8988T (cell line): Measurements from ENCODE around the gene LMO3.

Experiments
- DNase-seq: peaks from one replicate; pipeline ENCODE4 v3.0.0; 2011

LMO3 gene

DNA sequence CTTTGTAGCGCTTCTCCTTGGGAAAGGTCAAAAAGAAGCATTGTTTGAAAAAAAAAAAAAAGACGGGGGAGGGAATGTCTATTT, at the start of gene LMO3:
TSS of gene LMO3 (minus strand) at position 46 of the 84 bp plus-strand sequence. CDS start 5,302 bp downstream, outside the sequence.
- no peak for DNase-seq

DNA sequence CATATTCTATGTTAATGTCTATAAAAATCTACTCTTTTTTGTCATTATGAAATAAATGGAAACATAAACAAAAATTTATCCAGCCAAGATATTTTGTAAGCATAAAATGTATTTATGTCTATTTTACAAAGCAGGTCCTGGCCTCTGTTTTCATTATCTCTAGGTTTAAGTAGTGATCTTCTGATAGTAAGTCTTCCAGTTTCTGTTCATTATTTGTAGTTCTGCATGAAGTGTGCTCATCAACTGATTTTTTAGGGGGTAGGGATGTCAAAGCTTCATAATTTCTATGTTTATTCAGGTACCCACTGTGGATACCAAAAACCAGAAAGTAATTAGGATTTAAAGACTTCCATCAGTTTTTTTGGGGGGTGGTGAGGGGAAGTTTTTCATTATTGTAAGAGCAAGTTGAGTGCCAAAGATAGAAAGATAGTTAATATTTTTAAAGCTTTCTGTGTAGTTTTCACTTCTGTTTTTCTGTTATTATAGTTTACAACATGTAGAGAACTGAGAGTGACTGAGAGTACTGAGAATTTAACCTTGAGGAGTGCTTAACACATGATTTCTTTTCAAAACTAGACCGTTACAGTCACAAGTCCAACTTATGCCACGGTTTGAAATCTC, 30.6 kb upstream of the LMO3 start:
- DNase-seq: no peak

DNA sequence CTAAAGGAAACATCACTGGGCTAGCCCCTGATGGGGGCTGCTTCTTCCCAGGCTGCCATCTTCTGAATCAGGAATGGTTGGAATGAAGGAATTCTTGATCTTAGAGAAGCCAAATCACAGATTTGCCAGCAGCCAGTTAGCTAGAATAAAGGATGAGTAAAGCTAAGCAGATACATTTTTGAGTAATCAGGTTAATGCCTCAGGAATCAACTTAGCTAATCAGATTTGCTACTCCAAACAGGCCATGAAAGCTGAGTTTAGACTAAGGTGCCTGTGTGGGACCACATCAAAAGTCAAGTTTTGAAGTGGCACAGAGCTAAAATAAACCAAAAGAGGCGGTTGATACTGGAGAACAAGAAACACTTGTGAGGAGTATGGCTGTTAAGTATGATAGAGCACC, 28.8 kb upstream of the LMO3 start:
- no peak for DNase-seq

DNA sequence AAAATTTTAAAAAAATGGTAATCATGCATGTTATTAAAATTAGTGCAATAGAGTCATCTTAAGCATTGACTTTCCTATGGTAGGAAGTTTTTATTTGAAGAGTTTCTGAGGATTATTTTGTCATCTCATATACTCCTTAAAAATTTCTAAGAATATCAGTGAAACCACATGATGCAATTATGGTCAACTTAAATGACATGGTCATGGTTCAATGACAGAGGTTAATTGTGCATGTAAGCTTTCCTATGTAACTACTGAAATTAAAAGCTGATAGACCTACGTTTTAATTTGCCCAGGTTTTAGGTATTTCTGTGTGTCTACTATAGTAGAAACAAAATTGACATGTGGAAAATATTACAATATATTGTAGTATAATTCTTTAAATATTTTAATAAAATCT, 21.0 kb upstream of the LMO3 start:
- DNase-seq: no peak

DNA sequence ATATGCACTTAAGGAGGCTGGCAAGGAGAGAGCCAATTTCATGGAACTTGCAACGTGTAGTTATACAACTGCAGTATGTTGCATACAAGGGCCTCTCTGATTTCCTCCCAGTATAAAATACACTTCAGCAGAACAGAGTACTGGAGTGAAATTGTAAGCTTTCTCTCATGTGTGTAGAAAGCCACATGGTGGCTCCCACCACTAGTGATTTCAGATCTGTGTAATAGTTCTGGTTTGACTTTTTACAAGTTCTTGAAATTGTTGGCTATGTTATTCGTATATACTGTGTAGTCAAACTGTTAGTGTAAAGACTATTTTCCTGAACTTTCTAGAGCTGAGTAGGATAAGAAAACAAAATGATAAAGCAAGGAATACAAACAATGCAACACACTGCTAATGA, 16.4 kb upstream of the LMO3 start:
- no peak for DNase-seq

DNA sequence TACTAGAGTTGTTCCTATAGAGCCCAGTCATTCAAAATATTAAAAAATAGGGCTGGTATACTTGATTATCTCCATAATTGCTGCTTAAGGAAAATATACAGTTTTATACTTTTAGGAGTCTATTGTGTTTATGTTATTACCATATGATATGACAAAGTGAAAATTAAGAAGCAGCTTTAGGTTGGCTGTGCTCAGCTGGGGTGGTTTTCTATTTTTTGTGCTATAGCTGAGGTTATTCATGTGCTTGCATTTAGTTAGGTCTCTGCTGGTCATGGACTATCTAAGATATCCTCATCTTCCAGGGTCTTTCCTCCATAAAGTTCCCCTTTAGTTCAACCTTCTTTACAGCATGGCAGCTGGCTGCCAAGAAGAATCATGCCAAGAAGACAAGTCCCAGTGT, 13.6 kb upstream of the LMO3 start:
- no peak for DNase-seq

DNA sequence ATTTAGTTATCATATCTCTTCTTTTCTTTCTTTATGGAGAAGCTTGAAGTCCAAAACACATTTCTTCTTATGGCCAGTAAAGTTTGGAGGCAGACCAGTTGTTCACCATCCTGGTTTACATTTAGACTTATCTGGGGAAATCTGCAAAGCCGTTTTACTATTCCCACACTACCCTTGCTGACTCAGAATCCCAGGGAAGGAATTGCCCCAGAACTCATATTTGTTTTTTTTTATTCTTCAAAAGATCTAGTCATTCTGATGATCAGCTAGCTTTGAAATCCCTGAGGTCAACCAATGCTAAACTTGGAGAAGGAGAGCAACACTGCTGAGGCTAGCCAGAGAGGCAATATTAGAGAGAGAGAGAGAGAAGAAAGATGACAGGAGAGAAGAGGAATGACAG, 12.3 kb upstream of the LMO3 start:
- no peak for DNase-seq

DNA sequence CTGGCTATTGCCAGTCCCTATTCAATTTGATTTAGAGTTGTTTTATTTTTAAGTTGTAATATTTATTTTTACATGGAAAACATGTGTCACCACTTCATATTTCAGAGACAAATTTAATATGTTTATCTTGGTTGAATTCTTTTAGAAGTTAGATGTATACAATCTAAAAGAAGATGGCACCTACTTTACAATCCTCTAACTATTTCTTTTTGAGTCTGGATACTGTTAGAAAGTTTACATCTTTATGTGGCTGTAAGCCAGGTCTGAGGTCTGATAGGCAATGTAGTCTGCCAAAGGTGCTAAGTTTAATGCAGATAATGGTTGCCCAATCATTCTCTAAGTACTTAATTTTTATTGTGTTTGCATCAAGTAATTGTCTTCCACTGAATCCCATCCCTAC, 7.2 kb upstream of the LMO3 start:
- DNase-seq: no peak

DNA sequence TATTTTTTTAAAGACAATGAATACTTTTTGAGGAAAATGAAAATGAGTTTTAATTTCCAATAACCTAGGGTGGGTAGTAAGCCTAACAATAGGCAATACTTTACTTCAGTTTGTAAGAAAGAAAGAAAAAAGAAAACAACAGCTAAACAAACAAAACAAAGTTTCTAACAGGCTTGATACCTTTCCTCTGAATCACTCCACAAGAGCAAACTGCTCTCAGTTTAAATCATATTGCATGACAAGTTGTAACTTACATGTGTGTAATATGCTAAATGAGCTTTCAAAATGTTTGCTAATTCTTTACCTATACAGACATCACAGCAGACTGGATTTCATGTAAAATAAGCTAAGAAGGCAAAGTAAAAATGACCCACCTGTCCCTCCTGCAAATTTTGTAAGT, 6.7 kb upstream of the LMO3 start:
- no peak for DNase-seq

DNA sequence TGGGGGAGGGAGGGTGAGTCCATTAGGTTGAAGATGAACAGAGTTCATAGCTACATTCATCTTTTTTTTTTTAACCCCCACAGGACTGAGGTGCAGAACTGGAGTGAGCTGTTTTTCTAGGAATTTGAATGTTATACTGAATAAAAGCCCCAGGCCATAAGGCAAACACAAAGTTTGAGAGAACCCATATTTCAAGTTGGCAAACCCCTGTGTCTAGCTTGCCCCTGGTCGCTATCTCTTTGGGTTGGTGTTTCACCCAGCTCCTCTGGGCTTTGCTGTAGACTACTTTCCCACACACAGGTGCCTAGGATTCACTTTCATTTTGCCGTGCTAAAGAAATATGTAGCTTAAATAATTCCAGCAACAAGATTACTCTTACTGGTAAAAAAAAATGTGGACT, 5.2 kb upstream of the LMO3 start:
- DNase-seq: no peak

DNA sequence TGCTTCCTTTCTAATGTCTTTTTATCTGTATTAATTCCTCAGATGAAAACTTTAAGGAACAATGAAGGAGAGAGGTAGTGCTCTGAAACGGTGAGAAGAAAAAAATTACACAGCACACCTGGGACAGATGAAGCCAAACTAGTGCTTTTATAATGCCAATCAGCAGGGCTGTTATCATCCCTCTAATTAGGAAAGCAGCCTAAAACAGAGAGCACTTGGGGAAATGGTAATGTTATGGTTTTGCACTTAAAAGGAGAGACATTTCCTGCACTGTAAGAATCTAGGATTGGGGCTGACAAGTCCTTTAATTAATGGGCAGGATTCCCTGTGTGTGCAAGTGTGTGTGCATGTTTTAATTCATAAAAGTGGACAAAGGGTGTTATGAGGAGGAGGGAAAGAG, 4.8 kb upstream of the LMO3 start:
- no peak for DNase-seq

DNA sequence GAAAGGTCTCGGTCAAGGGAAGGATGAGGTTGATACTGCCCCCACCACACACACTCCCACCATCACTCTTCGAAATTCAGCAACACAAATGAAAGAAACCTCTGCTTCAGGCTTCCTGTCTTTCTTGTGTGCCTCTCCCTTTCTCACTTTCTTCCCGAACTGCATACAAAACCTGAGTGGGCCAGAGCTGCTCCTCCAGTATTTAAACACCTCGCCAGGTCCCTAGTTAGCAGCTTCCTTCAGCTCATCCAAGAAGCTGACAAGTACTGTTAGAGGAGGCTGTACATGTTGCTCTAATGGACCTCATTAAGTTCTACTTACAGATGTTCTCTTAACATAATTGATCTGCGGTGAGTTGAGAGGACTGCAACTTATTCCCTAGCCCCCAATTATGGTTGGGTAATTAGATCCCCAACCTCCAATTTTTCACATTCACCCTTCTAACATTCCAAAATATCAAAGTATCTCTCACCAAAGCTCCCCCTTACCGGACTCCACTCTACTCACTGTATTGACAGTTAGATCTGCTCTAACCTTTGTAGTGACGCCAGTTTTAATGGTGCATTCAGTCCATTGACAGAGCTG, 4.1 kb upstream of the LMO3 start:
- DNase-seq: no peak

DNA sequence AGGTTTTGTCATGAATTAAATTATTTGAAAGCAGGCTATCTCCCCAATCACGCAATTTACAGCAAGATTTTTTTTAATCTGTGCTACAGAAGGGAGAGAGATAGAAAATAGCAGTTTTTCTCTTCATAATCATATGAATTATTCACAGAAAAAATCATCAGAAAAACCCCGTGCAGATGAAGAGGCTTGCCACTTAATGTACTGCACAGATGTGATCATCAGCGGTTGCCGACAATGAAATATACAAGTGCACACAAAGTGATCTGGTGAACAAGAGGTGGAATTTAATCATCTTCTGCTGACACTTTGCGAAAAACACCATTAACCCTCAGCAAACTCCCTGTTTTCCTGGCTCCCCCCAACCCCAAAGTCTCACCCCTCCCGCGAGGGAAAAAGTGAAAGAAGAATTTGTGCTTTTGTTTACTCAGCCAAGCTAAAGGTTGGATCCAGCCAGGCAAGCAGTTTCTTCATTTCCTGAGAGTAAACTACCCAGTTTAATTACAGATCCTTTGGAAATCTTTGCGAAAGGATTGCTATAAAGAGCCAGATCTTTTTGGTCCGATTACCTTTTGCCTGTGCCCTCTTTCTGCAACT, 3.1 kb upstream of the LMO3 start:
- no peak for DNase-seq

DNA sequence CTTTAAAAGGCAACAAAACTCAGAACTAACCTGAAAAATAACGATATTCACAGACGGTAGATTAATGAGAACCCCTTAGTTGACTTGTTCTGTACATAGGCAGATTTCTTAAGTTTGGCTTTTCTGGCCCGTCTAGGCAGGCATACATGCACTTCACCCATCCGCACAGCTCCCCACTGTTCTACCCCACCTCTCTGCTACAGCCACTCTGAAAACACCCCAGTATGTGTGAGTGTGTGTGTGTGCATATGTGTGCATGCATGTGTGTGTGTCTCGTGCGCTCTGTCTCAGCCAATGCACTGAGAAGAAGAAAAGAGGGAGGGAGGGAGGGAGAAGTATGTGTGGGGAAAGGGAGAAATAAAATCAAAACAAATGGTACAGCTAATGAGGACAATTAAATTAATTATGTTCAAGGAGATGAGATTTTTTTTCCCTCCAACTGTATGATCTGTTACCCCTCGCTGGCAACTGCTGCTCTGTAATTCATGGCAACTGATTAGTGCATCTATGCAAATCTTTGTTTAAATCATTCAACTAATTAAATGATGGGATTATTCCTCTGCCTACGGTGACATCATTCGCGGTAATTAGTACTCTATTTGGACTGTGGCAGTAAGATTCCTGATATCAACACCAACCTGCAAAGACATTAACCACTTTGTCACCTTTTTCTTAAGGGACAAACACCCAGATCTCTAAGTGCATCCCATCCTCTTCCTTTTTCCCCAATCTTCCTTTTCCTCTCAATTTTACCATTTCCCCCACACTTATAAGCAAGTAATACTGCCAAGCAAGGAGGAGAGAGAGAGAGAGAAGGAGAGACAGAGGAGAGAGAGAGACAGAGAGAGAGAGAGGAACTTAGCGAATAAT, 2.2 kb upstream of the LMO3 start:
- DNase-seq: no peak

DNA sequence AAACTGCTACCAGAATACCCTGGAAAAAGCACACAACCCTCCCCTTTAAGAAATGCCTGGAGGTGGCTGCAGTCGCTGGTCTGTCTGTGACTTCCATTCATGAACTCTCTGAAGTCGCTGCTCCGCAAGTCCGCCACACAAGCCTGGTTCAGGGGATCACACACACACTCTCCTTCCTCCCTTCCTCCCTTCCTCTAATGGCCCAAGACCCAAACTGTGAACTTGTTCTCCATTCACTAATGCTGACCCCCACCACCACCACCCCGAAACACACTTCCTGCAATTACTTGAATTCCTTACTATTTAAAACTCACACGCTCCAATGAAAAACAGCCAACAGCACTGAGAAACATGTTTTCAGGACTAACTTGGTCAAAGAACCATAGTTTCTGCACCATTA, 1.0 kb upstream of the LMO3 start:
- DNase-seq: no peak

DNA sequence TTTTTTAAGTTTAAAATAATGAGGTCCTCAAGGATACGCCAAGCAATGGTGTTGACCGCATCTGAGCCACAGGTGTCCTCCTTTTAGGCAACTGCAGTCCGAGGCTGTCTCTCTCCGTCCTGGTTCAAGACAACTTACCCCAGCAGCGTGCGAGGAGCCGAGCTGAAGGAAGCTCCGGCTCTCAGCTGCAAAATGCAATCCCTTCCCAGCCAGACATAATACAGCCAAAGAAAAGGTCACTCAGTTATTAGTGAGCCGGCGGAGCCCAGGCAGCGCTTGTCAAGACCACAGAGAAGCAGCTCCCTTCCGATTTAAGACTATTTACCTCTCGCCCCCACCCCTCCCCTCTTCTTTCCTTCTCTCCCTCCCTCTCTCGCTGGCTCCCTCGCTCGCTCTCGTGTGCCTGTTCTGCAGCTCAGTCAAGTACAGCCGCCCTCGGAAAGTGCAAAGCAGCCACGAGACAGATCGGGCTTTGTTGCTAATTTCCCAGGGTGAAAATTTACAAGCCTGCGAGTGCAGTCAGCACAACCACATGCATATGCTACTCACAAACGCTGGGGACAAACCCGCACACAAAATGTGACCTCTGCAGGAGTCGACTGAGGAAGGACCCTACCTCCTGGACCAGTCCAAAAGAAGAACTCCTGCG, 363 bp upstream of the LMO3 start:
- no peak for DNase-seq

DNA sequence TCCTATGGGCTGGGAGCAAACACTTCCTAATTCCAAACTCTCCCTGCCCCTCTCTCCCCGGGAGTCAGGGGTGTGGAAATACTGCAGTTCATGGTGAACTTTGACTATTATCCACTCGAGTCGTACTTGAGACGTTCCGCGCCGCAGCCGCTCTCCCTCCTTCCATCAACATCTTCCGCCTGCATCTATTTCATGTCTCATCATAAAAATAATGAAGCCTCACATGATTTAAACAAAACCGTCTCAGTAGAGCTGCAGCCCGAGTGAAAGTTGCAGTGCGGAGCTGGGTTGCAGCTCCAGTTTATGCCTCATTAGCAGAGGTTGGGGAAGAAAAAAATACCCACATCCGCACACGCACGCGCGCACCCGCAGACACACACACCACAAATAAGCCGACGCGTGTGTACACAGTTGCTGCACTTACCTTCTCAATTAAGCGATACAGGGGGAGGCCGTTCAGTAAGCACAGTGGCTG, 283 bp downstream of the LMO3 start:
- no peak for DNase-seq

DNA sequence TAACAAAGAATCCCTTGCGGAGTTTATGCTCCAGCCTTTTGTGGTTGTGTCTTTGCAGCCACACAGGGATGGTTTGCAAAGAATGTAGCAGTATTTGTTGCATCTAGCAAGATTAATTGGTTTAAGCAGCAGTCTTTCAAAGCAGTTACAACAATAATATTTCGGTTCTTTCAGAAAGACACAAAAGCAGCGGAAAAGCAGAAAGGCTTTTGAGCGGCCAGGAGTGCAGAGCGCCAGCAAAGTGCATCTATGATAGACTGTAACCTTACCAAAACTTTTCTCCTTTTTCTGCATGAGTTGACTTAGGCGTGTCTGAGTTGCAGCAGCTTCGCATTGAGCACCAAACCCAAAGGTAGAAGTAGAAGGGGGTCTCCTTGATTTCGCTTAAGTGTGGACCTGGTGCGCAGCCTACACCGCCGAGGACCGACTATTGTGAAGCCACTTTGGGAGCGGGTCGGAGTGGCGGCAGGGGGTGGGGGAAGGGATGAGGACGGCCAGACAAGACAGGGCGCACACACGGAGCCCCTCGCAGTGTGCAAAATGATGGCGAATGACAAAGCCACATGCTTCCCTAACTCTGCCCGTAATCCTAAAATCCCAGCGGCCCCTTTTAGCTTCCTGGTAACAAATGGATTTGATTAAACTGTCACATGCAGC, 1.2 kb downstream of the LMO3 start:
- DNase-seq: no peak

DNA sequence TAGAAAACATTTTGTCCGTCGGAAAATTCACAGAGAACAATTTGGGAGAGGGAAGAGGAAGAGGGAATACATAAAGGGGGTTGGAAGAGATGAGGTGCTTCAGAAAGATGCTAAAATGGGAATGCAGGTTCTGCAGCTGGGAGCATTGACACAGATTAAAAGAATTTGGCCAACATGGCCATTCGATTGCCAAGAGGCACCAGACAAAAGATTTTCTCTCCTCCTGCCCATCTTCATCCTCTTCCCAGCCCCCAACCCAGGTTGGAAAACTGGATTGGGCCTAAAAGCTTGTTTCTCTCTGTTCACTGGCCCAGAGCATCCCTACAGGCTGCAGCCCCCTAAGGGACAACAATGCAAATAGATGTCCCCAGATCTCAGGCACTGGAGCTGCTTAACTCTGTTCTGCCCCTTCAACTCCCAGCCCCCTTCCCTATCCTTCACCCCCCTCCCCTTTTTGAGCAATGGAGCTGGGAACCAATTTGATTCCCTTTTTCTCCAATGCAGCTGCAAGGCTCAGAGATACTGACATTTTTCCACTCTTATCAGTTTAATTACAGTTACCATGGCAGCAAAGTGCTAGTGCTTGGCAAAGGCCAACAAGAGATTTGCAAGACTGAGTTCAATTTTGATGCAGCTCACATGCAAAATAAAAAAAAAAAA, 1.9 kb downstream of the LMO3 start:
- no peak for DNase-seq

DNA sequence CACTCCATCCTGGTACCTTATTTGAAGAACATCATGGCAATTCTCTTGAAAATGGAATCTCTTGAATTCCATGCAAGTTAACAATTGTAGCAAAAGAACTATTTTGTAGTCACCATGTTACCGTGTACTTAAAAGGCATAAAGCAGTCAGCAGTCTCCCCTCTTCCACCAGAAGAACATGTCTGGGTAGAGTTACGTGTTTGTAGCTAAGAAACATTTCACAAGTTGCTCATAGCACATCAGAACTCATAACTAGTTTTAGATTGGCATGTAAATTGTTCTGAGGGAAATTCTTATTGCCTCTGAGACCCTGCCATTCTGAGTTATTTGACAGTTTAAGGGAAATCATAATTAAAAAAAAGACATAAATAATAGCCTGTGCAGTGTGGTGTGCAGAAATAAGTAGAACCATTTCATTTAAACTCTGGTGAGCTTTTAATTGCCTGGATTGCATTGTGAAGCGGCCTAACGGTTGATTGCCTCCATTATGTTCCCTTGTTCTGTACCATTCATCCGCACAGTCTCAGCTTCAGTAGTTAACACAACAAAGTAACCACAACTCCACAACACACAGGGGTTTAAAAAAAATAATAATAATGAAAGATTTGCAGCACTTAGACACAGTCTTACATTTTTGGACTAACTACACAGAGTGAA, 2.6 kb downstream of the LMO3 start:
- no peak for DNase-seq

DNA sequence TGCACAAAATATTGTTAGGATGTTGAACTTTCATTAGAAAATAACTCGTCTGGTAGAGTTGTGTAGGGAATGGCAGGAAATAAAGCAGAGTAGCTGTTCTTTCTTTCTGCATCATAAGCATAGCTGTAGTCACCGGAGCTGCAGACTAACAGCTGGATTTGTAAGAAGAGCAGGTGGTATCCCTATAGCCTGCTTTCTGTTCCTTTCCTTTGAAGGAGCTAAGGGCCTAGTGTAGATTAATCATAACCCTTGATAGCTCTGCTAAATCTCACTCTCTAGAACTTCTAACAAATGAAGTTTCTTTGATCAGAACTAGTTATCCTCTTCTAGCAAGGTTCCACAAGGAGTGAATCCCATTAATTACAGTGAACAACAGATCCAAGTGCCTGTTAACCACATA, 3.5 kb downstream of the LMO3 start:
- DNase-seq: no peak

DNA sequence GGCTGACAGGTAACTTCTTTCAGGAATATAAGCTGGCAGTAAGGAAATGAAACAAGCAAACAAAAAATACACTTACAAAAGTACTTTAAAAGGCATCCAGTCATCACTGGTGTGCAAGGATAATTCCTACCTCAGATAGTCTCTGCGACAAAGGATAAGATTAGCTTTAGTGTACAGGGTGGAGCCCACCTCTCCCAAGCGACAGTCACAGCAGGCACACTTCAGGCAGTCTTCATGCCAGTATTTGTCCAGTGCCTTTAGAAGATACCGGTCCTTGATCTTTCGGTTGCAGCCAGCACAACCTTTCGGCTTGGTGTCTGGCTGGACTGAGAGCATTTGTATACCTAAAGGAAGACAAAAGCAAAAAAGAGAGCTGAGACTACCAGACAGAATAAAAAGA, 5.4 kb downstream of the LMO3 start:
- DNase-seq: no peak
